Liver (tissue), 3 donors: Measurements from ENCODE around the gene COL6A3.

ENCODE experiments used
- ATF3 ChIP-seq: IDR thresholded peaks from 2 replicates; pipeline ENCODE4 v1.6.1; 2016; ENCODE audit warnings: antibody characterized with exemption
- CTCF ChIP-seq: fragments of 150-350 bp; IDR thresholded peaks from 2 replicates; pipeline ENCODE4 v1.5.1; 2017; ENCODE audit warnings: improper control_type of control experiment, low read depth, low read length; ENCODE audit not compliant: missing input control
- GABPA ChIP-seq, 2 donors: IDR thresholded peaks in 1 of 2; conservative IDR thresholded peaks in 1 of 2; 2 replicates each; pipeline ENCODE4 v1.6.1; 2016; ENCODE audit warnings: antibody characterized with exemption in 2 of 2, mild to moderate bottlenecking in 1 of 2, moderate library complexity in 1 of 2
- MAX ChIP-seq: IDR thresholded peaks from 2 replicates; pipeline ENCODE4 v1.6.1; 2016; ENCODE audit warnings: antibody characterized with exemption
- donor health status: healthy.
- donor health status: healthy.

- TF ChIP-seq CTCF (no peak), ATF3 (no peak), MAX (no peak), GABPA (IDR thresholded peaks at IDR 0.05 in 1 of 2, conservative IDR thresholded peaks at IDR 0.05 in 1 of 2) (no peak)
Observed at GRCh38 chr2:237306083-237306786, 107.7 kb downstream of the COL6A3 start.
